OCI-LY7 (cell line): ENCODE data around the gene SLC17A8.

Experiments used
- EZH2phosphoT487 ChIP-seq: fragments of 200-600 bp; sonication (generic); IDR thresholded peaks from 2 replicates; pipeline ENCODE4 v1.6.1; 2018; ENCODE audit warnings: low read depth, borderline replicate concordance, mild to moderate bottlenecking, mixed run types, antibody characterized with exemption, low read length, moderate library complexity, mixed read lengths
- TF ChIP-seq, protein P1 (sequence below): fragments of 200-600 bp; sonication (generic); conservative IDR thresholded peaks from 2 replicates; pipeline ENCODE4 v1.5.1; 2014; ENCODE audit warnings: mild to moderate bottlenecking, antibody characterized with exemption, low read length, moderate library complexity, mixed read lengths

DNA sequence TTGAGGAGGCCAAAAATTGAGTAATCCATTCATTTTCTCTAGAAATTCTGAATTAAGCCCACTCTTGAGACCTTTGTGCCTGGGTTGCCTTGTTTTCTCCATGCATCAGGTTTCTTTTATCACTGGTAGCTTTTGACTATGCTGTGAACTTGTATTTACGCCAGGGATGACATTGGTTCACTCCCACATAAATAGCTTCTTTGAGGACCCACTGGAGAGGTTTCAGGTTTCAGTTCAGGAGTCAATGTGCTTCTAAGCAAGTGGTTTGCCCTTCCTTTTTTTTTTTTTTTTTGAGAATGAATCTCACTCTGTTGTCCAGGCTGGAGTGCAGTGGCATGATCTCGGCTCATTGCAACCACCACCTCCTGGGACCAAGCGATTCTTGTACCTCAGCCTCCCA is 10.2 kb upstream of the SLC17A8 start:
- TF ChIP-seq, protein P1, sequence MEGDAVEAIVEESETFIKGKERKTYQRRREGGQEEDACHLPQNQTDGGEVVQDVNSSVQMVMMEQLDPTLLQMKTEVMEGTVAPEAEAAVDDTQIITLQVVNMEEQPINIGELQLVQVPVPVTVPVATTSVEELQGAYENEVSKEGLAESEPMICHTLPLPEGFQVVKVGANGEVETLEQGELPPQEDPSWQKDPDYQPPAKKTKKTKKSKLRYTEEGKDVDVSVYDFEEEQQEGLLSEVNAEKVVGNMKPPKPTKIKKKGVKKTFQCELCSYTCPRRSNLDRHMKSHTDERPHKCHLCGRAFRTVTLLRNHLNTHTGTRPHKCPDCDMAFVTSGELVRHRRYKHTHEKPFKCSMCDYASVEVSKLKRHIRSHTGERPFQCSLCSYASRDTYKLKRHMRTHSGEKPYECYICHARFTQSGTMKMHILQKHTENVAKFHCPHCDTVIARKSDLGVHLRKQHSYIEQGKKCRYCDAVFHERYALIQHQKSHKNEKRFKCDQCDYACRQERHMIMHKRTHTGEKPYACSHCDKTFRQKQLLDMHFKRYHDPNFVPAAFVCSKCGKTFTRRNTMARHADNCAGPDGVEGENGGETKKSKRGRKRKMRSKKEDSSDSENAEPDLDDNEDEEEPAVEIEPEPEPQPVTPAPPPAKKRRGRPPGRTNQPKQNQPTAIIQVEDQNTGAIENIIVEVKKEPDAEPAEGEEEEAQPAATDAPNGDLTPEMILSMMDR, result no peak
- no peak for TF ChIP-seq EZH2phosphoT487
